Stimulated activated naive CD4-positive, alpha-beta T cell treated with Interleukin-2 at 50 U/mL for 16 hours (primary cell): Measurements from ENCODE around the gene ABHD1.

Experiments used
- DNase-seq: peaks from one replicate; lab custom pipeline; 2025; lab: John Stamatoyannopoulos, UW

The ABHD1 gene

DNA sequence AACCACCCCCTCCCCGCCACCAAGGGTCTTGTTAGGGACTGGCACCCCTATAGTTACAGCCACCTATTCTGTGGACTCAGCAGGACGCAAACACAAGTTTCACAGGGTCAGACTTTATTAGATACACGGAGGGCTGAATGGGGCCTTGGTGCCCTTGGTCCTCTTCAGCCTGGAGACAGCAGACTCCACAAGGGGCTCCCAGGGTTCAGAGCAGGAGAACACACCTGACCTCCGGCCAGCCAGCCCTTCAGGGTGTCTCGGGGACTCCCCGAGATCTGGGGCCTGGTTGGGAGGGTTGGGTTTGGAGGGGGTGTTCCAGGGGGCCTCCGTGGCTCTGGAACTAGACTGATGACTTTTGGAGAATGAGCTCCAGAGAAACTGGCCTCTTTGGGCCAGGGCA is 13.1 kb downstream of the ABHD1 start:
- no peak for DNase-seq

DNA sequence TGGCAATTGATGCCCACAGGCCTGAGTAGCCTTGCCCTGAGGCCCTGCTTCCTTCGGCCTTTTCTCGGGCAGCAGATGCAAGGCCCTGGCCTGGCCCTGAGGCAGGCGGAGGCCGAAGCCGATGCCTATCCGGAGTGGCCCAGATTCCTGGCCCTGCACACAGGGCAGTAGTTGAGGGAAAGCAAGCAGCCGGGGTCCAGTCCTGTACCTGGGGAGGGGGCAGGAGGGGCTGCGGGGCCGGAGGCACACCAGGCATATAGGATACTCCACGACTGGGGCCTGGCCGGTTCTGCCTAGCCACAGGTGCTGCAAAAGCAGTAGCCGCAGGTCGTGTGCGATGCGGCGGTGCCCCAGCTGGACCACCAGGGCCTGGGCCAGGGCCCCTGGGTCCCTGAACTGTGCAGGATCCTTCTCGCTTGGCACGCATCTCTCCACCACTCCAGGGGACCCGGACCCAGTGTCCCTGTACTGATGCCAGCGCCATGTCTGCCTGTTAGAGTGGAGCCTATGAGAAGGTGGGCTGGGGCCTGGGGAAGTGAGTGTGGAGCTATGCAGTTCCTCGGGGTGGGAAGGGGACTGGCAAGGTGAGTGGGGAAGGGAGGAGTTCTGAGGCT is 13.8 kb downstream of the ABHD1 start:
- no peak for DNase-seq

DNA sequence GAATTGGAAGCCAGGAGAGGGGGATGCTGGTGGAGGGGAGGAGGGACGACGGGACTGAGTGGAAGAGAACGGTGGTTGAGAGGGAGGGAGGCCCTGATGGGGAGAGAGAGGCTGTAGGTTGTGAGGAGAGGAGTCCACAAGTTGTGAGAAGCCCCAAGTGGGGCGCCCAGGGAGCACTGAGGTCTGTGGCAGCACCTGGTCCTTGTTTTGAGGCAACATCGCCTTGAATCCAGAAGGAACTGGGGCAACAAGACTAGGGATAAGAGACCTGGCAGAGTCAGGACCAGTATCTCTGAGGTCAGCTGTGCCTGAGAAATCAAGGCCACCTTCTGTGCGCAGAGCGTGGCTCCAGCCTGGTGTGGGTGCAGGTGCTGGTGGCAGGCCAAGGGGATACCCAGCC is 14.5 kb downstream of the ABHD1 start:
- no peak for DNase-seq

DNA sequence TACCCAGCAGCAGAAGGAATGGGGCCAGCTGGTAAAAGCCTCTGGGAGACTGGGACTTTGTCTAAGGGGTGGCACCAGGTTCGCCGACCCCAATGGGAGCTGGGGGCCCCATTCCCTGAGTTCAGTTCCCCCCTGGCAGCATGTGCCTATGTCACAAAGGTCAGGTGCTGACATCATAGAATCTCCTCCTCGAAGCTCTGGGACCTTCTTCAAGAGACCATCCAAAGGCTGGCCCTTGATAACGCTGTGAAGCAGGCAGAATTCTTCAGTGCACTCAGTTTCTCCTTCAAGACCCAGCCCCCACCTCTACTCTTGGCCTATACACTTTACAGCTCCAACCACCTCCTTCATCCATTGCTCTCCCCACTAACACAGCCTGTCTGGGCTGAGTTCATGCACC is 15.7 kb downstream of the ABHD1 start, which contains the start of gene PRR30:
PRR30 (minus strand) TSS at position 101 of the 400 bp plus-strand sequence. CDS start 1,081 bp downstream, outside the sequence.
- no peak for DNase-seq

DNA sequence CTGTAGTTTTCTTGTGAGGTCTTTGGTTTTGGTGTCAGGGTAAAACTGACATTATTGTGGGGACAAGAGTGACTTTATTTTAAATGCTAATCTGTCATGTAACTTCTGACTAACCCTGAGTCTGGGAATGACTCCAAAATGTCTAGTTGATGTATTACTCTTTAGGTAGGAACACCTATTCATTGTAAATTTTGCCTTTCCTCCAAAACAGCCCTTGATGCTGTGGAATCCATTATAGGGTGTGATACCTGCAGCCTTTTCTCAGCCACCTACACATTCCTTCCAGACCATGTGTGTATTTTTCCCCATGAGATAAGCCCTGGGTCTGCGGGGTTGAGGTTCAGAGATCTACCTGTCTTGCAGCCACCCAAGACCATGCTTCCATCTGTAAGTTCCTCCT is 19.7 kb downstream of the ABHD1 start:
- no peak for DNase-seq

DNA sequence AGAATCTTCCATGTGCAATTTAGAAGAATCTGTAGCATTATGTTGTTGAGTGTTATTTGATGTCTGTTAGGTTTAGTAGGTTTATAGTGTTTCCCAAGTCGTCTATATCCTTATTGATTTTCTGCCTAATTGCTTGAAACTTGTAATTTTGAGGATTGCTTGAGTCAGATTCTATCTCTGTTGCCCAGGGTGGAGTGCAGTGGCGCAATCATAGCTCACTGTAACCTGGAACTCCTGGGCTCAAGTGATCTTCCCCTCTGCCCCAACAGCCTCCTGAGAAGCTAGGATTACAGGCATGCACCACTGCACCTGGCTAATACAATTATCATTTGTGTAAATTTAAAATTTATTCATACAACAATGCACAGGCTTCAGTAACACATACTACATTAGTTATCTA is 22.1 kb downstream of the ABHD1 start:
- no peak for DNase-seq

- DNase-seq = no peak
Observed at GRCh38 chr2:27147935-27148334, 24.3 kb downstream of the ABHD1 start.

DNA sequence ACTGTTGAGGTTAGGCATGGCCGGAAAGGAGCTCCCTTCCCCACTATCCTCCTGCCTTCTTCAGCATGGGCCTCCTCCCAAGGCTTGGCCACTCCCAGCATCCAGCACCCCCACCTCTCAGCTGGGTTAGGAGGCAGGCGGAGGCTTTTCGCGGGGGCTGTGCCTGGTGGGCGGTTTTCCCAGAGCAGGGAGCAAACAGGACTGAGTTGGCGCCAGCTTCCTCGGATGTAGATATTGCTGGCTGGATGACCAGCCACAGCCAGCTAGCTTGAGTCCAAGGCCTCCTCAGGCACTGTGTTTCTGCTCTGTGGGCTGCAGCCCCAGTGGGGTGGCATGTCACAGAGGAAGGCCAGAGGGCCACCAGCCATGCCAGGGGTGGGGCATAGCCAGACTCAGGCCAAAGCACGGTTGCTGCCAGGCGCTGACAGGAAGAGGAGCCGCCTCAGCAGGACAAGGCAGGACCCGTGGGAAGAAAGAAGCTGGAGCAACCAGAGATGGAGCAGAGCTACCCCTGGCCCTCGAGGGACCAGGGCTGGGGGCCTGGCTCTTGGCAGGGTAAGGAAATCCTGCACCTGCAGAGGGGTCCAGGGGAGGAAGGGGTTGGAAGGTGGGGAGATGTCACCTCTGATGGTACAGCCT is 25.3 kb downstream of the ABHD1 start, which contains the start of gene TCF23:
TCF23 (plus strand) TSS at position 204 of the 639 bp plus-strand sequence; CDS start at position 334, 130 bp downstream.
- no peak for DNase-seq

GRCh38 chr2:27149570-27150405 is 26.2 kb downstream of the ABHD1 start:
- DNase-seq = no peak

DNA sequence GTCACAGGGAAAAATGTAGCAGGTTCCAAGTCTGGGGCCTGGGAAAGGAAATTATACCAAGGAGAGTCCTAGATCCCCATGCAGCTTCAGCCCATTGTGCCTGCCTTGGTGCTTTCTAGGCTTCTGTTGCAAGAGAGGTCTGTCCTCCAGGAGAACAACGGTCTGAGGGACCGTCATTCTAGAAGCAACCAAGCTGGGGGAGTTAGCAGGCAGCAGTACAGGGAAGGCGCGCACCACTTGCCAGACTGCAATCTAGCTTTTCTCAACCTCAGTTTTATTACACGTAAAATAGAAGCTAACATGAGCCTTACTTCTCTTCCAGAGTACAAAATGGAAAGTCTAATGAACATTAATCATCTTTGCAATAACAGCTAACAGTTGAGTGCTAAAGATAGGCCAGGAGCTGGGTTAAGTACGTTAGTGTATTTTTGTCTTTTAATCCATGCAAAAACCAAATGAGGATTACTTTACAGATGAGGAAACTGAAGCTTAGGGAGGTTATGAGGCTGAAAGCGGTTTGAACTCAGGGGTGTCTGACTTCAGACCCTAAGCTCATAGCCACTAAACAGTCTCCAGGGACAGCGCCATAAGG is 27.1 kb downstream of the ABHD1 start:
- no peak for DNase-seq

- no peak for DNase-seq
Observed at GRCh38 chr2:27152102-27152795, 28.6 kb downstream of the ABHD1 start.

GRCh38 chr2:27152796-27153464 is 29.3 kb downstream of the ABHD1 start:
- no peak for DNase-seq

- DNase-seq = no peak
Observed at GRCh38 chr2:27154488-27154887, 30.9 kb downstream of the ABHD1 start.

DNA sequence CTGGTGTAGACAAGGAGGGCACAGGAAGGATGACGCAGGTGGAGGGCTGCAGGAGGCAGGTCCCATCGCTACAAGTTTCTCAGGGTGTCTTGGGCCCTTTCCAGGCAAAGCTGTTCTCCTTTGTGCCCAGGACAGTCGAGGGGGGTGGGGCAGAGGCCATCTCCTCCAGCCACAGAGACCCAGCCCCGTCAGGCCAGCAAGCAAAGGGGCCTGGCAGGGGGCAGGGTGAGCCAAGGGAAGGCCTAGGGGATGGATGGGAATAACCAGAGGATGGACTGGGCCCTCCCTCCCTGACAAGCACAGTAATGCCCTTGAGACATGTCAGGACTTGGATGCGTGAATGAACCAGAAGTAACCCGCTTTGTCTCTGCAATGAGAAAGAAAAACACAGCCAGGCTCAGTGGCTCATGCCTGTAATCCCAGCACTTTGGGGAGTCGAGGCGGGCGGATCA is 31.5 kb downstream of the ABHD1 start:
- DNase-seq = no peak

DNA sequence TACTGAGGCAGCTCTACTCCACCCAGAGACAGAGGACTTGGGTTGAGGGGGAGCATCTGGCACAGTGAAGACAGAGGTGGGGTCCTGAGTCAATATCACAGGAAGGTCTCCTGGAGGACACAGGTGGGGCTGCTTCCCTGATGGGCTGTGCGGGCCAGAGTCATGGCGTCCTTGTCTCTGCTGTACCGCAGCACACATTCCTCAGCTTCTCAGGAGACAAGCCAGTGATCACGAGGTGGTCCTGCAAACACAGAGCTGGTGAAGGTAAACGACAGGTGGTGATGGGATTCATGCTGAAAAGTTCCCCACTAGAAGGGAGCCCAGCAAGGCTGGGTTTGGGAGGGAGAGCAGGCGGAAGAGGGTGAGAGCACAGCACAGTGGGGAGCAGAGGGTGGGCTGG is 34.9 kb downstream of the ABHD1 start:
- DNase-seq = no peak

GRCh38 chr2:27159271-27159670 is 35.7 kb downstream of the ABHD1 start:
- DNase-seq = no peak

DNA sequence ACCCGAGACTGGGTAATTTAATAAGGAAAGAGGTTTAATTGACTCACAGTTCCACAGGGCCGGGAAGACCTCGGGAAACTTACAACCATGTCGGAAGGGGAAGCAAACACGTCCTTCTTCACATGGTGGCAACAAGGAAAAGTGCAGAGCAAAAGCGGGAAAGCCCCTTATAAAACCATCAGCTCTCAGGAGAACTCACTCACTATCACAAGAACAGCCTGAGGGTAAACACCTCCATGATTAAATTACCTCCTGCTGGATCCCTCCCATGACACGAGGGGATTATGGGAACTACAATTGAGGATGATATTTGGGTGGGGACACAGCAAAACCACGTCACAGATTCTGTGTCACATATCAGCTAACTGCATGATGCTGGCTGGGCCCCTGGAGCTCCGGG is 36.6 kb downstream of the ABHD1 start:
- DNase-seq = no peak

GRCh38 chr2:27162151-27163121 is 38.8 kb downstream of the ABHD1 start:
- DNase-seq = no peak

DNA sequence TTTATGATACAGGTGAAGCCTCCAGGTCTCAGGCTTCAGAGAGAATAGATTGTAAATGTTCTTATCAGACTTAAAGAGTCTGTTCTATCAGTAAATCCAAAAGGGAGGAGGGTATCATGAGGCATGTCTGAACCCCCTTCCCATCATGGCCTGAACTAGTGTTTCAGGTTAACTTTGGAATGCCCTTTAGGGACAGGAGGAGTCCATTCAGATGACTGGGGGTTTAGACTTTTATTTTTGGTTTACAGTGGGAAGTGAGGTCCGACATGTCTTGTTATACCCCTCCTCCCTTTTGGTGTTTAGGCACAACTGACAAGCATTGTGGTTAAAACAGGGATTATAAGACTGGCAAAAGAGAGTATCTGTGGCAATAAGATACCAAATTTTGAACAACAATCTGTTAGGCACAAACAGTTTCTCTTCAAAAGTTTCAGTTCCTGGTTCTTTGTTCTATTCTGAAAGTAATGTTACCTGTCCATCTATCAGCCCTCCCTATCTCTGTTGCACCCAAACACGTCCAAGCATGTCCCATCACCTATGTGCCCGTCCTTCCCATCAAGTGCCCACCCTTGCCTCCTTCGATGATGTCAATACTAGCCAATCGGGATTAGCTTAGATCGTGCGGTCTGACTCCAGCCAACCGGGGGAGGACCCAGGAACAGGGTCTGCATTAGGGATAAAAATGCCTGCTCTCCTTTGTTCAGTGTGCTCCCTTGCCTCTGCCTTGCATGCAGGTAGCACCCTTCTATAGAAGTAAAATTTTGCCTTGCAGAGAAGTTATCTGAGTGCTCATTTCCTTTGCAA is 41.5 kb downstream of the ABHD1 start:
- no peak for DNase-seq
